Gastroesophageal sphincter (tissue), 3 donors: ENCODE measurements around the gene MYOM3.

Source experiments
- POLR2A ChIP-seq, 2 donors: fragments of 450-650 bp; IDR thresholded peaks; one replicate each; pipeline ENCODE4 v1.6.1; 2017; ENCODE audit warnings: antibody characterized with exemption in 2 of 2, mild to moderate bottlenecking in 2 of 2, moderate library complexity in 1 of 2
- POLR2AphosphoS5 ChIP-seq: sonication (generic); formaldehyde crosslinking; IDR thresholded peaks from one replicate; pipeline ENCODE4 v1.6.1; 2017; ENCODE audit warnings: antibody characterized with exemption
- TF ChIP-seq, protein P1 (sequence below), 4 experiments: fragments of 200-600 bp in 2 of 4; fragments of 450-650 bp in 2 of 4; sonication (generic) in 1 of 4; IDR thresholded peaks; one replicate each; pipeline ENCODE4 v1.5.1; 2017 to 2019; ENCODE audit warnings: antibody characterized with exemption in 4 of 4, mild to moderate bottlenecking in 2 of 4, moderate library complexity in 2 of 4

DNA sequence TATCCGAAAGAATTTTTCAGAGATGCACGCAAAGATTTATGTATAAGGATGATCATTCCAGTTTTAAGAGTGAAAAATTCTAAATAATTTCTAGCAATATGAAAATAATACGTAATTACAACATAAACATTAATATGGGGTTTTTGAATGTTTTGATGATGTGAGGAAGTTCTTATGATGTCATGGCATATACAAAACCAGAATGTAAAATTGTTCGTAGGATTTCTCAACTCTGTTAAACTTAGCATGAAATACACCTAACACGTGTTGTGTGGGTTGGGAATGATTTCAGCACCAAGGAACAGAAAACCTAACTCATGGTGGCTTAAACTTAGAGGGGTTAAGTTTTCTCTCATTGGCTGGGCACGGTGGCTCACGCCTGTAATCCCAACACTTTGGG is 62.2 kb downstream of the MYOM3 start:
- TF ChIP-seq POLR2AphosphoS5 (no peak), POLR2A (IDR thresholded peaks at IDR 0.05) (no peak)
- TF ChIP-seq, protein P1, sequence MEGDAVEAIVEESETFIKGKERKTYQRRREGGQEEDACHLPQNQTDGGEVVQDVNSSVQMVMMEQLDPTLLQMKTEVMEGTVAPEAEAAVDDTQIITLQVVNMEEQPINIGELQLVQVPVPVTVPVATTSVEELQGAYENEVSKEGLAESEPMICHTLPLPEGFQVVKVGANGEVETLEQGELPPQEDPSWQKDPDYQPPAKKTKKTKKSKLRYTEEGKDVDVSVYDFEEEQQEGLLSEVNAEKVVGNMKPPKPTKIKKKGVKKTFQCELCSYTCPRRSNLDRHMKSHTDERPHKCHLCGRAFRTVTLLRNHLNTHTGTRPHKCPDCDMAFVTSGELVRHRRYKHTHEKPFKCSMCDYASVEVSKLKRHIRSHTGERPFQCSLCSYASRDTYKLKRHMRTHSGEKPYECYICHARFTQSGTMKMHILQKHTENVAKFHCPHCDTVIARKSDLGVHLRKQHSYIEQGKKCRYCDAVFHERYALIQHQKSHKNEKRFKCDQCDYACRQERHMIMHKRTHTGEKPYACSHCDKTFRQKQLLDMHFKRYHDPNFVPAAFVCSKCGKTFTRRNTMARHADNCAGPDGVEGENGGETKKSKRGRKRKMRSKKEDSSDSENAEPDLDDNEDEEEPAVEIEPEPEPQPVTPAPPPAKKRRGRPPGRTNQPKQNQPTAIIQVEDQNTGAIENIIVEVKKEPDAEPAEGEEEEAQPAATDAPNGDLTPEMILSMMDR (IDR thresholded peaks at IDR 0.05): no peak
